Posterior vena cava (tissue), 2 donors: ENCODE data around the gene LRRN2. TPM values are rescaled to one million over a fixed set of nuclear protein-coding genes. Genes with fewer than 3 reads are reported as not detected.

Experiments
- DNase-seq: peaks from one replicate; pipeline ENCODE4 v3.0.0-alpha.2; 2020; ENCODE audit warnings: low spot score
- intact Hi-C, 2 donors: fragments of 100-400 bp; cut with DNase I; formaldehyde crosslinking; loops; one replicate each; pipeline versions ENCODE4 v1.14.1 to v1.14.2; 2022 to 2023
- total RNA-seq, 2 donors: library from RNA; stranded (reverse); fragmentation: NEBNext Ultra II Directional; extraction: Animal tissue kit (Norgen Biotek cat#: 25700); gene quantifications; one replicate each; pipeline ENCODE4 v1.2.1, GENCODE V29; 2021
- donor health status: DM: yes; HTN: yes; CAD: no.
- donor health status: DM: yes; HTN: yes; CAD: no.

Gene LRRN2
- total RNA-seq, 2 donors from 2014 or later, result 8.9 to 13.6 TPM

DNA sequence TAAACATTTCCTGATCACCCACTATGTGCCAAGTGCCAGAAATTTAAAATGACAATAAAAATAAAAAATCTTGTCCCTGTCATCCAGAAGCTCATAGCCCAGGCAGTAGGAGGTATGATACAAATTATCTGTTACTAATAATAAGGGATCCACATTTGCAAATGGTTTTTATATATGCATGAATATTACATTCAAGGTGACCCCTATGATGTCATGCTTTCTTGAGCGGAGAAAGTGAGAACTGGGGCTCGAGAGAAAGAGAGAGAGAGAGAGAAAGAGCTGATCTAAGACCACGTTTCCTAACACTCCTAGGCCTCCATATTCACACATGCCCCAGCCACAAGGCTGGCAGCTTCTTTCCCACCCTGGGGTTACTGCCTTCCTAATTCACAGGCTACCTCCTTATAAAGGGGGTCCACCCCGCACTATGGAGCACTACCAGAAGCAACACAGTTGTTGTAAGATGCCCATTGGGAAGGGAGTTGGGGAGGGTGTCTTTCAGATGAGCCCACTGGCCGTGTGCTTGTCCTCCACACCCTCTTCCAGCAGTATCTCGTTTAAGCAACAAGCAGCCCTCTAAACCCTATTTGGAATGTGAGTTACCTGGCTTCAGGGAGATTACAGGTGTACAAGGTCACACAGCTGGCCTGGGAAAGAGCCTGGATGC lies 28.8 kb upstream of the LRRN2 start:
- intact Hi-C loops, result no loop called here
- no peak for DNase-seq

DNA sequence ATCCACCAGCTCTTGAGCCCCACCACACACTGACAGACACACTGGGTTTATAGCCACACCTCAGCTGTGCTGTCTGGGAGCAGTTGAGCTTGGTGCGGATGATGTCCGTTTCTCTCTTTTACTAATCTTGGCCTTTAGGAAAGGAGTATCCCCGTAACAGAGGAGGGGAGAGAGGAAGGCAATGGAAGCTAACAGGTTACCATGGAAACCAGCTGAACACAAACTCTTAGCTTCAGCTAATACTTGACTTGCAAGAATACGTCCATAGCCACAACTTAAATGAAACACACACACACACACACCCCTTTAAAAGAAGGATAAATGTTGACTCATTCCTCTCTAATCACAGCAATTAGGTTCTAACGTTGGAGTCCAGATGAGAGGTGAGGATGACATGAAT lies 28.0 kb upstream of the LRRN2 start:
- no peak for DNase-seq

DNA sequence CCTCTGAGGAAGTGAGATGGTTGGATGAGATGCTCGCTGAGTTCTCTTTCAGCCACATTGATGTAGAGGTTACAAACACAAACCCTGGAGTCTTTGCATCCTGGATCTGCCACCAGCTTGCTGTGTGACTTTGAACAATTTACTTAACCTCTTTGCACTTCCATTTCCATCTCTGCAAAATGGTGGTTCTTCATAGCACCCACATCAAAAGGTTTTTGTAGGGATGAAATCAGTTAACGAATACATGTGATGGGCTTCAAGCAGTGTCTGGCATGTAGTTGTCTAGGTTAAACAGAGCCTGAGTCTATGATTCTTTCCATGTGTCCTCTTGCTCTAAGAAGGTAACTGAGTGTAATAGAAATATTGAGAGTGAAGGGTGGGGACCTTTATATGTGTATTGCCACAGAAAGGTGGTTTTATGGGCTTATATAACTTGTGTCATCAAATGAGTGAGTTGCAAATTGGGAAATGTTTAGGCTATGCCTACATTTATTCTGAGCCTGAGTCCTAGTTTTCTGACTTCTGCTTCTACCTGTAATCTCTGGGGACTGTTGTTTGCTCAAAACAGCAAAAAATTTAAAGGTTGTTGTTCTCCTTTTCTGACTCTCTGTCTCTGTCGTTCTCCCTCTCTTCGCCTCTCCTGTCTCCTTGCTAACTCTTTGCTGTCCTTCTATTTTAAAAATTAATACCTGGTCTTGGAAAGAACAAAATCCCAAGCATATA lies 27.3 kb upstream of the LRRN2 start:
- intact Hi-C loops, result no loop called here
- no peak for DNase-seq

More for the DNA sequence above, 28.0 kb upstream of the LRRN2 start:
- intact Hi-C loops, result no loop called here

DNA sequence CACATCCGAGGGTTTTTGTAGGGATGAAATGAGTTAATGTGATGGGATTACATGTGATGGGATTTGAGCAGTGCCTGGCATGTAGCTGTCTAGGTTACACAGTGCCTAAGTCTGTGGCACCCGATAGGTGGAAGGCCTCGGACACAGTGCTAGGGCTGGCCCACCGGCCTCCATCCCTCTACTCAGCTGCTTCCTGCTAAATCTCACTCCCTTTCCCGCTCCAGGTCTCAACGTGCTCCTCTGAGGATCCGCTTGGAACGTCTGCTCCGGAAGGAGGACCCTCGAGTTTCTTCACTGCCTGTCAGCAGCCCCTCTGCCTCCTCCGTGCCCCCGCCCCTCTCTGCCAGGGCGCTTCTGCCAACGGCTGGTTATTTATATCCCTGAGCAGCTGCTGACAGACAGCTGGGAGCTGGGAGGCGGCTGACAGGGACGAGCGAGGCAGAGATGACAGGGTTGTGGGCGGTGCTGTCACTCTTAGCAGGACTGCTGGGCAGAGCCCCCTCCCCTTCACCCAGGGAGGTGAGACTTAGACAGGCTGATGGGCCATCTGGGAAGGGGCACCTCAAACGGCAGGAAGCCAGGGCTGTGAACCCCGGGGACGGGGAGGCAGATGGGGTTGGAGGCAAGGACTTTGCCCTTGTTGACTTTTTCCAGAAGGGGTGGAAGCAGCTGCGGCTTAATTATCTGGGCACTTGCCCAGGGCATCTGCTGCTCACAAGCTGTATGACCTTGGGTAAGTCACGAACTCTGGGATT lies 26.6 kb upstream of the LRRN2 start:
- no peak for DNase-seq
- intact Hi-C loops, result no loop called here

DNA sequence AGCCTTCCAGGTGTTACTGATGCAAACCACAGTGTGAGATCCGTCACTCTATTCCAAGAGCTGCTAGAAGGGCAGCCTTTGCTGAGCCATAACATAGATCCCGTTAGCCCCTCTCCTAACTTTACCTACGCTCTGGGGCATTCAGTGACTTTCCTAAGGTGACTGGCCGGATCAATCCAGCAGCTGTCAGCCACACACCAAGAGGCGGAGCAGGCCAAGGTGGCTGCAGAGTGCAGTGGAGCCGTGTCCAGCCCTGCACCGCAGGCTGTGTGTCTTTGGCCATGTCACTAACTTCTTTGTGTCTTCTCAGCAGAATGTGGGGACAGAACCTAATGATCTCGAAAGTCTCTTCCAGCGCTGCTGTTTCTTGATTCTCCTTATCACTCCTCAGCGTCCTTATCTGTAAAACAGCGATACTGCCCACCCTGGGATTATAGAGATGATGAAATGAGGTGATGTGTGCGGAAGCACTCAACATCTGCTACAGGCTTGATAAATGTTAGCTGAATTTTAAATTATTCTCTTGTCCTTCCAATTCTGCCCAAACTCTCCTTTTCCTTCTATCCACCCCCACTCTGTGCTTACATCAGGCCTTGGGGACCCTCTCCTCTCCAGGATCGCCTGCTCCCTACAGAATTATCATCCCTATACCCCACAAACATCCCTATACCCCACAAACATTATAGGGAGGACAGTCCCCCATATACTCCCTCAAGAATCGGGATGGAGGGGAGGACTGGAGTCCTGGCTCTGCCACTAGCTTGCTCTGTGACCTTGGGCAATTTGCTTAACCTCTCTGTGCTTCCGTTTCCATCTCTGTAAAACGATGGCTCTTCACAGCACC lies 25.8 kb upstream of the LRRN2 start:
- intact Hi-C loops, result no loop called here
- DNase-seq, result no peak

DNA sequence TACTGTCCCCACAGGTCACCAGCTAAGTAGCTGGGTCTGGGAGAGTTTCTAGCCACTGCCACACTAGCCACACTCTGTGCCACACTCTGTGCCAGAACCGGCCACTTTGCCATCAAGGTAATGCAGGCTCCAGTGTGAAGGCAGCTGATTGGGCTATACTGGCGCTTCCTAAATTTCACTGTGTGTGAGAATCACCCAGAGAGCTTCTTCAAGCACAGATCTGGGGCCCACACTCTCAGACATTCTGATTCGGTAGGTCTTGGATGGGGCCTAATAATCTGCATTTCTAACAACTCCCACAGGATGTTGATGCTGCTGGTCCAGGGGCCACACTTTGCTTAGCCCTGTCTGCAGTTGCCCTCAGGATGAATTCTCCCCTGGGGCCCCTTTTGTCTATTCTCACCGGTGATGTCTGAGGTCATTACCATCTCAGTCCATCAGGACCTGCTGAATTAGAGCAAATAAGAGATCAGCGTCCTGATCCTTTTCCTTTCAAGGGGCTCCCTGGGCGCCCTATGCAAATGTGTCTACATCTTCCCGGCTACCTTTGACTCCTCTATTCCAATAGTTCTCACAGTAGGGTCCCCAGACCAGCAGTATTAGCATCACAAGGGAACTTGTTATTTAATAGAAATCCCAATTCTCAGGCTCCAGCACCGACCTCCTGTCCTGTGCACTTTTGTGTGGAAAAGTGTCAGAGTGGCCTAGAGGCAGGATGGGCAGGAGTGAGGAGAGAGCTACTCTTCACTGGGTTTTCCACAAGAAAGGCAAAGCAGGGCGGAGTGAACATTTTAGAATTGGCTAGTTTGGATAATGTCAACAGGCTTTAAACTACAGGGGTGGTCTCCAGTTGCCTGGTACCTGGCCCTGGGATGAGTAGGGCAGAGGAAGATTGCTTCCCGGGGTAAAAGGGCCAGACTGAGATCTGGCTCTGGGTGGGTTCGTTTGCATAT lies 24.7 kb upstream of the LRRN2 start:
- intact Hi-C loops, result no loop called here
- no peak for DNase-seq

DNA sequence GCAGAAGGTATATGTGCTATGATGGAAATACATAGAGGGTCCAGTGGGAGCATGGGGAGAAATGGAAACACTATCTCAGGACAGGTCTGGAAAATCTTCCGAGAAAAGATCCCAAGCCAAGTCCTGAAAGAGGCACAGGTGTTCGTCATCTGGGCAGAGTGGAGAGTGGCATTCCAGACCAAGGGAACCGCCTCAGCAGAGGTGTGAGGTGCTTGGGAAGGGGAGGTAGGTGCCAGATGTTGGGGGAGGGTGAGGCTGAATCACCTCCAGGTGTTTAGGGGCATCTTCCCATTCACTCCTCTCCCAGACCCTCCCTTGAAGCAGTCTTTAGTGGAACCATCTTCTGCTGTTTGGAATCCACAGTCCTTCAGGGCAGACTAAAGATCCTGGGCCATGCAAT lies 23.5 kb upstream of the LRRN2 start:
- intact Hi-C loops, result no loop called here
- no peak for DNase-seq

DNA sequence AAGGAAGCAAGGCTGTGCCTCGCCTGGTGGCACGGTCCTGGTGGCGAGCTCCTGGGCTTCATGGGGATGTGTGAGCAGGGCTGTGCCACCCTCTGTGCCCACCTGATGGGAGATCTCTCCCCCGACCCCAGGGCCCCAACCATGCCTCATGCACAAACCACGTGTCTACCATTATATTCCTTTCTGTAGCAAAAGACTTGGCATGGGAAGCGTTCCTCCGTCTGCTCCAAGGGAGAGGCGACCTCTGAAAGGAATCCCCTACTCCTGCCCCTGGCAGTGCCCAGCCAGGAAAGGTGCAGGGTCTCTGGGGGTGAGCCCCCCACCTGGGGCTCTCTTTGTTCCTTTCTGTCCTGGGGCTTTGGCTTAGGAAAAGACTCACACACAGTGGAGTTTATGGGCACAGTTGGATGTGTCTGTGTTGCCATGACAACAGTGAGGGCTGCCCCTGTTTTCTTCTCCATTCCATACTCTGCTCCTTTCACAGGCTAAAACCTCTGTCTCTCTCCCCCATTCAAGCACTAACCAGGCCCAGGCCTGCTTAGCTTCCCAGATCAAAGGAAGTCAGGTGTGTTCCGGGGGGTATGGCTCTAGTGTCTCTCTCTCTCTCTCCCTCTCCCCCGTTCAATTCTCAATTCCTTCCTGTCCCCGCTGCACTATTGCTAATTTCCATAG lies 21.4 kb upstream of the LRRN2 start:
- no peak for DNase-seq

DNA sequence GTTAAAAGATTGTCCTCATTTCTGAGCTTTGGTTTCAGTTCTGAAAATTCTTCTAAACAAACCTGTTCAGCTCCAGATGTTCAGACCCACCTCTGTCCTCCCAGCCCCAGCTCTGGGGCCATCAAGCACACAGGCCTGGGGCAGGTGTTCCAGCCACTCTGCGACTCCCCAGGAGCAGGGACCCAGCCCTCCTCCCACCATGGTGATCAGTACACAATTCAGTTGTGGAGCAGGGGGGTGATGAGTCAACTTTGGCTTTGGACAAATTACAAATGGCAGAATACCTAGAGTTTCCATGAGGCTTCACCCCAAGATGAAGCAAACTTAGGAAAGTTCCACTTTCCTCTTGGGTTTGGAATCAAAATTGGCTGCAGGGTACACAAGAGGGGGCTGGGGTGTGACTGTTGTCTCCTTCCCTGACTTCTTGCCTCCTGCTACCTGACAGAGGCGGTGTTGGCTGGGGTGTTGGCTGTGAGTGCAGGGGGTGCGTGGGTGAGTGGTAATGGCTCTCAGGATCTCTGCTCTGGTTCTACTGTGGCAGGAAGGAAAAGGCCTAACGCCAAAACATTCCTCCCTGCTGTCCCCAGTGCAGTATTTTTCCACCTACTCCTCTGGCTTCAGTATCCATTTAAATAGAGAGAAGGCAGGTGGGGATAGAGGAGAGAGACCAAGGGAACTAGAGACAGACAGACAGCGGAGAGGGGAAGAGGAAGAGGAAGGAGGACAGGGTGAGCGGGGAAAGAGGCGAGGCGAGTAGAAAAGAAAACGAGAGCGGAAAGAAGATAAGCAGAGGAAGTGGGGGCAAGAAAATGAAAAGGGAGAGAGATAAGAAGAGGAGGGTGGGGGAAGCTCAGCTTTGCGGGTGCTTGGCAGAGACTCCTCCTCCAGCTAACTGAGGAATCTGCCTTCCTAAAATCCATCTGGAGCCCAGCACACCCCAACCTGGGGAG lies 20.6 kb upstream of the LRRN2 start:
- intact Hi-C loops, result loop anchor here in 1 of 2 donors (2.0 kb wide), 1 partner anchor 69 kb away; no protein-coding TSS in a partner anchor
- no peak for DNase-seq

More for the DNA sequence above, 21.4 kb upstream of the LRRN2 start:
- intact Hi-C loops, result loop anchor here in 1 of 2 donors (2.0 kb wide), 1 partner anchor 68 kb away; no protein-coding TSS in a partner anchor

DNA sequence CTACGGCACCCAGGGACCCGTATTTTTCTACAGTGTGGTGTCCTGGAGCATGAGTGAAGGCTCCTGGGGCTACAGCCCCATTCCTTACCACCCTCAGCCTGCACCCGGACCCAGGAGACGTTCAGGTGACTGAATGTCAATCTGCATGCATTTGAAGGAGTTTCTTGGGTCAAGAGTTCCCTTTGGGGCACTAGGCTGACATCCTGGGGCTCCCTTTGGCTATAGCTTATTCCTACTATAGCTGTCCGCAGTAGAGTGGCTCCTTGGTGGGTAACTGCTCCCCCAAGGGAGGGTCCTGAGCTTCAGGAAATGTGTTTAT lies 19.9 kb upstream of the LRRN2 start:
- DNase-seq, result no peak
- intact Hi-C loops, result no loop called here

DNA sequence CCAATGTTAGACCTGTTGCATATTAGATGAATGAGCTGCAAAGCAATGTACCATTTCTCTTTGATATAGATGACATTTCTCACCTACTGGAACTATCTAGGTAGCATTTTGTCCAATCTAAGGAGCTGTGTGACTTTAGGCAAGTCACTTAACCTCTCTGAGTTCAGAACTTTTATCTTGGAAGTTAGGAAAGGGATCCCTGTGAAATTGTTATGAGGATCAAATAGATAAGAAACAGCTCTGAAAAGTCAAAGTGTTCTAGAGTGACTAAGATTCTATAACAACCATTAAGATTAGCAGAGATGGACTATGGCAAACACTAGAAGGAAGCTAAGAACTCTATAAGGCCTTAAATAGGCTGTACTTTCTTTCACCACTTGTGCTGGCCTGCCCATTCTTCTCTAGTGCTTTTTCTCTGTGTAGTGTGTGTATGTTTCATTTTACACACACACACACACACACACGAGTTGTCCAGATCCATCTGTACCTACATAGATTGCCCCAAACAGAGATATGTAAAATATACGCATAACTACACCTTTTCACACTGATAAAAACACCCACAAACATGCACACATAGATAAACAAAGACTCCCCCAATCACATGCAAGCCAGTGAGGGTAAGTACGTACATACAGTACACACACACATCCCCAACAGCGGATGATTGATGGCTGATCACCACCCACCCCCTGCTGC lies 19.4 kb upstream of the LRRN2 start:
- DNase-seq, result no peak
- intact Hi-C loops, result no loop called here

DNA sequence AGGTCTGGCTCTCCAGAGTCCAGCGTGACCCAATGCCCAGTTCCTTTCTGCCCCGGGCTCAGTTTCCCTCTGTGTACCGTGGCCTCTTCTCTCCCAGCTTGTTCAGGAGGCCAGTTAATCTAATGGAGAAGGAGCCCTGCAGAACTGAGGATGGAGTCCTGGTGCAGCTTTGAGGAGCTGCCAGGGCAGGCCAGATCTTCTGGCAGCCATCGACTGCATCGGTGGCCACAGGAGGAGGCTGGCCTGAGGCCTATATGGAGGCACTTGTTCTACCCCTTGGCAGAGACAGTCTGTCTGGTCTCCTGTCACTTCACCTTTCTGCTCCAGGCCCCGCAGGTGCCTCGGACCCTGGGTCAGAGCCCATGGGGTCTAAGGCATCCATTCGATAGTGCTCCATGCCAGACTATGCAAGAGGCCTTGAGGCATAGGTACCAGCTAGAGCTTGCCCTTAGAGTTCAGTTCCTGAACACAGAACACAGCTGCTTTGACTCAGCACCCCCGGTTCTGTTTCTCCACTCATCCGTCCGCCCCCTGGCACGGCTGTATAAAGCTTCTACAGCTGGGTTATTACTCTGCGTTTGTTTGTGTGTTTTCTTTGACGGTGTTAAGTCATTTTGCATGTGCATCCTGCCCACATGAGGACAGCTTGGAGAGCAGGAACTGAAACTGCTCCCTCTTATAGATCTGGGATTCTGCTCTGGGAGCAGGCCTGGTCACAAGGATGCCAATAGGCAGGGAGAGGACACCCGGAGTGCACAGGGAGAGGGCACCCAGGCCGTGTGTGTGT lies 18.5 kb upstream of the LRRN2 start:
- intact Hi-C loops, result no loop called here
- DNase-seq, result no peak

DNA sequence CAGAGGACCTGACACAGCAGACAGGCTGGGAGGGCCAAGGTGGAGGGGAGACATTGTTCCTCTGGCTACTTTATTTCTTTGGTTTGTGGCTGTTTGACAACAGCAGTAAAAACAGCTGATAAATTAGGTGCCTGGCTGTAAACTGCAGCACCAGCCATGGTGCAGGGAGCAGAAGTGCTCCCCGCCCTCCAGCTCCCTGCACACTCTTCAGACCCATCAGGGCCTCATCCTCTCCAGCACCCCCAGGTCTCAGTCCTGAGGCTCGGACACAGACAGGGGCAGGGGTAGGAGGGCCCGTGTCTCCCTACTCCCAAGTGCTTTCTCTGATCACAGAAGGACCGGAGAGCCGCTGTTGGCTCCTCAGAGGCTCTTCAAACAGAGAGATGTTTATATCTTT lies 17.7 kb upstream of the LRRN2 start:
- DNase-seq, result no peak
- intact Hi-C loops, result no loop called here

DNA sequence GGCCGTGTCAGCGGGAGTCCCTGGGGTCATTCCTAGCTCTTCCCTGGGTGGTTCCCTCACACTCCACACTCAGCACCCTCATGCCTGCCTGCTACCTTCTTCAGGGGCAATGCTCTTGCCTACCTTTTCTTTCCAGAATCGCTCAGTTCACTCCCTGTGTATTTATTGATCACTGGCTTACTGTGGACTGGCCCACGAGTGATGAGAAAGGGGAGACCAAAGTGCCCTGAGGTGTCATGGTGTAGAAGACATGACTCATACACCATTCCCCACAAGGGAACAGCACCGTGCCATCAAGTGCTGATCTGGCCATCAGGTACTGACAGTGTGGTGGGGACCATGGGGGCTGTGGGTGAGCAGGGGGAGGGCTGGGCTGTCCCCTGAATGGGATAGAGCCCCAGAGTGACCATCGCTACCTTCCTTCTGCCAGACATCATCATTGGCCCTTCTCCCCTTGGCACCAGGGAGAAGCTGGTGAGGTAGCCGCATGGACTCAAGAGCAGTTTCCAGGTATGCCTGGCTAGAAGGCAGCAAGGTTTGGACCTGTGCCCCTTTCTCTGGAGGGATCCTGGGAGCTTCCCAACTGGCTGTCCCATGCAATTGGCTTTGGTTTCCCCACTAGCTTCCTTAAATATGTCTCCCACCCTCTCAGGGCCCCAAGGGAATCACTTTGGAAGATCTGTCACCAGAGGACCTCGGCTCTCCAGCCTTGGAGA lies 17.2 kb upstream of the LRRN2 start:
- intact Hi-C loops, result no loop called here
- no peak for DNase-seq

DNA sequence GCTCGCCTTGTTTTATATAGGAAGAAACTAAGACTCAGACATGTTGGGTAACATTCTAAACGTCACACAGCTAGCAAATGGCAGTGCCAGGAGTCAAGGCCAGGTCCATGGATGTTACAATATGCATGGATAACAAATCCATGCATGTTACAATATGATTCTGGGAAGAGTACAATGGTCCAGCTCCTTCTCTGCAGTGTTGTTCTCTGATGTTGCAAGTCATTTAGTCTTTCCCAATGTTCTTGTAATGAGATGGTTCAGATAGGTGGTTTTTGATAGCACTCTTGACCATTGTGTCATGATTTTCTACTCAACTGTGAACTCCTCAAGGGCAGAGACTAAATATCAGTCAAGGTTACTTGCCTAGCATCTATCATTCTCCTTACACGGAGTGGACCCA lies 15.7 kb upstream of the LRRN2 start:
- DNase-seq, result no peak
- intact Hi-C loops, result no loop called here
